Activated T-cell treated with anti-CD3 and anti-CD28 coated beads, Interleukin-2, amount 50 U/mL, for 4 hours (primary cell): ENCODE data around the gene SGK1. TPM values are rescaled to one million over a fixed set of nuclear protein-coding genes. Genes with fewer than 3 reads are reported as not detected.
"Not testable (repeated sequence)": the region's sequence is repeated elsewhere in the genome, so short reads cannot be mapped to it uniquely, and the experiment has no call there.

Source experiments
- ATAC-seq, 2 donors: fragments of 200-7000 bp; cut with Tn5 transposase; one replicate each; pipeline ENCODE4 v1.10.0; 2021
- DNase-seq: peaks from one replicate; pipeline ENCODE4 v3.0.0-alpha.2; 2020
- H3K27me3 Mint-ChIP-seq: one replicate; pipeline ENCODE4 v1.8.0; 2021; ENCODE audit warnings: low read depth, mixed read lengths
- H3K36me3 Mint-ChIP-seq: one replicate; pipeline ENCODE4 v1.8.0; 2022; ENCODE audit warnings: mixed read lengths; ENCODE audit not compliant: insufficient read depth
- H3K4me1 Mint-ChIP-seq: one replicate; pipeline ENCODE4 v1.8.0; 2021; ENCODE audit warnings: low read depth, mixed read lengths
- H3K4me3 Mint-ChIP-seq: one replicate; pipeline ENCODE4 v1.8.0; 2021; ENCODE audit warnings: mild to moderate bottlenecking, moderate library complexity, mixed read lengths
- H3K9me3 Mint-ChIP-seq: one replicate; pipeline ENCODE4 v1.8.0; 2021; ENCODE audit warnings: mixed read lengths
- total RNA-seq, 3 donors: library from RNA; stranded (reverse); gene quantifications; one replicate each; pipeline ENCODE4 v1.2.1, GENCODE V29; 2021

SGK1 gene
- total RNA-seq, 3 donors from 2014 or later = 26.4 to 40.4 (median 36.9) TPM

- no peak for DNase-seq
- Mint-ChIP-seq H3K27me3 (no peaks in the 10 kb centered on the region), H3K4me3 (no peak overlapping the region), H3K36me3 (no peaks in the 10 kb centered on the region), H3K4me1 (peaks cover 62% of the 10 kb centered on the region), H3K9me3 (no peaks in the 10 kb centered on the region)
- ATAC-seq = no peak
Observed at GRCh38 chr6:134245706-134246105, 72.2 kb downstream of the SGK1 start.

GRCh38 chr6:134245041-134245440 lies 72.9 kb downstream of the SGK1 start:
- no peaks in the 10 kb centered on the region for H3K9me3 Mint-ChIP-seq
- no peak for DNase-seq
- no peak overlapping the region for H3K4me3 Mint-ChIP-seq
- H3K36me3 Mint-ChIP-seq = no peaks in the 10 kb centered on the region
- no peaks in the 10 kb centered on the region for H3K27me3 Mint-ChIP-seq
- H3K4me1 Mint-ChIP-seq = peaks cover 62% of the 10 kb centered on the region
- no peak for ATAC-seq

- Mint-ChIP-seq H3K27me3 (no peaks in the 10 kb centered on the region), H3K36me3 (no peaks in the 10 kb centered on the region), H3K4me3 (peak overlapping the region; percentile 41), H3K9me3 (no peaks in the 10 kb centered on the region), H3K4me1 (peaks cover 50% of the 10 kb centered on the region)
- DNase-seq (peak; percentile 86), ATAC-seq (peak; percentile 58 to 67)
Observed at GRCh38 chr6:134240665-134241431, 77.1 kb downstream of the SGK1 start.

- no peak overlapping the region for H3K4me3 Mint-ChIP-seq
- no peaks in the 10 kb centered on the region for H3K9me3 Mint-ChIP-seq
- DNase-seq (no peak), ATAC-seq (no peak)
- H3K27me3 Mint-ChIP-seq = no peaks in the 10 kb centered on the region
- no peaks in the 10 kb centered on the region for H3K36me3 Mint-ChIP-seq
- peaks cover 51% of the 10 kb centered on the region for H3K4me1 Mint-ChIP-seq
Observed at GRCh38 chr6:134238960-134239795, 78.7 kb downstream of the SGK1 start.

- ATAC-seq (no peak), DNase-seq (no peak)
- no peaks in the 10 kb centered on the region for H3K36me3 Mint-ChIP-seq
- no peaks in the 10 kb centered on the region for H3K9me3 Mint-ChIP-seq
- H3K27me3 Mint-ChIP-seq = no peaks in the 10 kb centered on the region
- H3K4me1 Mint-ChIP-seq = peaks cover 51% of the 10 kb centered on the region
- no peak overlapping the region for H3K4me3 Mint-ChIP-seq
Observed at GRCh38 chr6:134238006-134238405, 79.9 kb downstream of the SGK1 start.

GRCh38 chr6:134235937-134236751 lies 81.8 kb downstream of the SGK1 start:
- Mint-ChIP-seq H3K9me3 (no peaks in the 10 kb centered on the region), H3K4me3 (peak overlapping the region; percentile 58), H3K27me3 (no peaks in the 10 kb centered on the region), H3K4me1 (peaks cover 46% of the 10 kb centered on the region), H3K36me3 (no peaks in the 10 kb centered on the region)
- DNase-seq (no peak), ATAC-seq (peak; percentile 87 to 90)

GRCh38 chr6:134235334-134235733 lies 82.6 kb downstream of the SGK1 start:
- DNase-seq, H3K27me3 Mint-ChIP-seq, H3K36me3 Mint-ChIP-seq, H3K9me3 Mint-ChIP-seq, ATAC-seq: not testable (repeated sequence)
- Mint-ChIP-seq H3K4me1 (peaks cover 39% of the 10 kb centered on the region), H3K4me3 (peak overlapping the region; percentile 58)

GRCh38 chr6:134233180-134233955 lies 84.5 kb downstream of the SGK1 start:
- DNase-seq = no peak
- H3K4me3 Mint-ChIP-seq = no peak overlapping the region
- H3K4me1 Mint-ChIP-seq = peaks cover 25% of the 10 kb centered on the region
- no peaks in the 10 kb centered on the region for H3K27me3 Mint-ChIP-seq
- H3K36me3 Mint-ChIP-seq = no peaks in the 10 kb centered on the region
- H3K9me3 Mint-ChIP-seq = no peaks in the 10 kb centered on the region
- ATAC-seq = no peak

GRCh38 chr6:134230940-134231339 lies 87.0 kb downstream of the SGK1 start:
- H3K4me1 Mint-ChIP-seq = peaks cover 13% of the 10 kb centered on the region
- H3K36me3 Mint-ChIP-seq = no peaks in the 10 kb centered on the region
- no peak for ATAC-seq
- no peaks in the 10 kb centered on the region for H3K27me3 Mint-ChIP-seq
- H3K4me3 Mint-ChIP-seq = no peak overlapping the region
- no peaks in the 10 kb centered on the region for H3K9me3 Mint-ChIP-seq
- DNase-seq = no peak

- H3K36me3 Mint-ChIP-seq = no peaks in the 10 kb centered on the region
- H3K4me3 Mint-ChIP-seq = no peak overlapping the region
- no peak for DNase-seq
- H3K4me1 Mint-ChIP-seq = peaks cover 7% of the 10 kb centered on the region
- no peaks in the 10 kb centered on the region for H3K27me3 Mint-ChIP-seq
- H3K9me3 Mint-ChIP-seq = no peaks in the 10 kb centered on the region
- ATAC-seq = no peak
Observed at GRCh38 chr6:134230087-134230700, 87.7 kb downstream of the SGK1 start.

GRCh38 chr6:134229520-134229919 lies 88.4 kb downstream of the SGK1 start:
- peaks cover 2% of the 10 kb centered on the region for H3K4me1 Mint-ChIP-seq
- DNase-seq (no peak), ATAC-seq (no peak)
- no peak overlapping the region for H3K4me3 Mint-ChIP-seq
- no peaks in the 10 kb centered on the region for H3K36me3 Mint-ChIP-seq
- no peaks in the 10 kb centered on the region for H3K27me3 Mint-ChIP-seq
- H3K9me3 Mint-ChIP-seq = no peaks in the 10 kb centered on the region

GRCh38 chr6:134223796-134224420 lies 94.0 kb downstream of the SGK1 start:
- H3K4me1 Mint-ChIP-seq = no peaks in the 10 kb centered on the region
- no peaks in the 10 kb centered on the region for H3K9me3 Mint-ChIP-seq
- ATAC-seq (no peak), DNase-seq (no peak)
- no peaks in the 10 kb centered on the region for H3K27me3 Mint-ChIP-seq
- no peak overlapping the region for H3K4me3 Mint-ChIP-seq
- H3K36me3 Mint-ChIP-seq = no peaks in the 10 kb centered on the region

- no peaks in the 10 kb centered on the region for H3K27me3 Mint-ChIP-seq
- no peaks in the 10 kb centered on the region for H3K9me3 Mint-ChIP-seq
- no peak for DNase-seq
- H3K36me3 Mint-ChIP-seq = no peaks in the 10 kb centered on the region
- H3K4me3 Mint-ChIP-seq = no peak overlapping the region
- ATAC-seq = no peak
- peaks cover 4% of the 10 kb centered on the region for H3K4me1 Mint-ChIP-seq
Observed at GRCh38 chr6:134221250-134221649, 96.7 kb downstream of the SGK1 start.
